IPS DF 19.7 (cell line): ENCODE measurements around the gene SERPINB6.
"Not testable (repeated sequence)": the region's sequence is repeated elsewhere in the genome, so short reads cannot be mapped to it uniquely, and the experiment has no call there.

ENCODE experiments used
- DNase-seq: peaks from one replicate; pipeline ENCODE4 v3.0.0-alpha.2; 2013; ENCODE audit warnings: low read depth, low spot score

The SERPINB6 gene

DNA sequence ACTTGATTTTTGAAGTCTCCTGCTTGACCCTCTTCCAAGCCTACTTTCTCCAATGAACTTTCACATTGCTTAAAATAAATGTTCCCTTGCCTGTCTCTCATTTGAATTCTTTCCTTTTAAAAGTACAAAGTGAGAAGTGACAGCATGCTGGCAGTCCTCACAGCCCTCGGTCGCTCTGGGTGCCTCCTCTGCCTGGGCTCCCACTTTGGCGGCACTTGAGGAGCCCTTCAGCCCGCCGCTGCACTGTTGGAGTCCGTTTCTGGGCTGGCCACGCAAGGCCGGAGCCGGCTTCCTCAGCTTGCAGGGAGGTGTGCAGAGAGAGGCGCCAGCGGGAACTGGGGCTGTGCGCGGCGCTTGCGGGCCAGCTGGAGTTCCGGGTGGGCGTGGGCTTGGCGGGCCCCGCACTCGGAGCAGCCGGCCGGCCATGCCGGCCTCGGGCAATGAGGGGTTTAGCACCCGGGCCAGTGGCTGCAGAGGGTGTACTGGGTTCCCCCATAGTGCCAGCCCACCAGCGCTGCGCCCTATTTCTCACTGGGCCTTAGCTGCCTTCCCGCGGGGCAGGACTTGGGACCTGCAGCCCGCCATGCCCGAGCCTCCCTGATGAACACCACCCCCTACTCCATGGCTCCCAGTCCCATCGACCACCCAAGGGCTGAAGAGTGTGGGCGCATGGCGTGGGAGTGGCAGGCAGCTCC, 31.9 kb downstream of the SERPINB6 start:
- DNase-seq: no peak

DNA sequence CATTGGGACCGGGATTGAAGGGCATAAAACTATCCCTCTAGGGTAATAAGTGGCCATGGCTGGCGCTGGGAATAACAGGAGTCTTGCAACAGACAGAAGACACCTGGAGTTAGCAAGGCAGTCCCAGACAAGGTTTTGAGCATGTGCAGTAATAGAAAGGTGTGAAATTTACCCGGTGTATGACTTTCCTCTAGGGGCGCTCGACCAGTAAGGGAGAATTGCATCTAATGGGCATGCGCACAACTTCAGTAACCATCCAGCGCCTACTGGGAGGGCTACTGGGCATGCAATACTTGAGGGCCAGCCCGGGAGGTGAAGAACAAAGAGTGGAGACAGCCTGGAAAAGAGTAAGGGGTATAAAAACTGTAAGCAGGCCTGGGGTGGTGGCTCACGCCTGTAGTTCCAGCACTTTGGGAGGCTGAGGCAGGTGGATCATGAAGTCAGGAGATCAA, 32.7 kb downstream of the SERPINB6 start:
- no peak for DNase-seq

DNA sequence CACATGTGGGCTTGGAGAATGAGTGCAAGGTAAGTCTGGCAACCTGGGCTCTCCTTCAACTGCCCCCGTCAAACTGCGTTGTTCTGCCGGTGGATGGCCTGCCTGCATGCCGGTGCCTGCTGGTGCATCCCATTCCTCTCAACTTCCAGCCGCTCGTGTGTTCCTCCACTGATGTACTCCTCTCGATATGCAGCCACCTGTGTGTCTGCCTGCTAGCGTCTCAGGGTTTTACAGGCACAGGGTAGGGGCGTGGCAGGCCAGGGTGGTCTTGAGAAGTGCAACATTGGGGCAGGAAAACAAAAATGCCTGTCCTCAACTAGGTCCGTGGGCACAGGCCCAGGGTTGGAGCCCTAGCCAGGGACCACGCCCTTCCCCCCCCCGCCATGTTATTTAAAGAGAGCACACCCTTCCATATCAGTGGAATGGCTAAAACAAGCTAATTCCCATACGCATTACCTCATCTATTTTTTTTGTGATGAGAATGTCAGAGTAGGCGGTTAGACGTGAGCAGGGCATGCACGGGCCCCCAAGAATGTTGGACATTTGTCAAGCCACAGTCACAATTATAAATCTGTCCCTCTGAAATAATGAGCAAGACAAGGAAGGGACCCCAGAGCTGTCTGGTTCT, 33.2 kb downstream of the SERPINB6 start:
- DNase-seq: no peak

DNA sequence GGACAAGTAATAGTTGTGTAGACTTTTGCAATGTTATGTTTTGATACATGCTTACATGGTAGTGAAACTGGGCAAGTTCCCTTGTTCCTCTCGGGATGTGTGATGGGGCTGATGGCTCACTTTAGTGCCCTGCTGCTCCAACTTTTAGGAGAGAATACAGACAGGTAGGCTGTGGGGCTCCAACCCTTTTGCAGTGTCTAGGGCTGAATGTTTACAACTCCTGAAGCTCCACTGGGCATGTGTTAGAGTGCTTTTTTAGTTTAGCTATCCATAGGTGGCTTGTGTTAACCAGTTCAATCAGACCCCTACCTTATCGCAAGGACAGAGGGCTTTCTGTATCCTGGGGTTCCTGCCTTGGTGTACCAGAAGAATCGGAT, 33.8 kb downstream of the SERPINB6 start:
- no peak for DNase-seq

DNA sequence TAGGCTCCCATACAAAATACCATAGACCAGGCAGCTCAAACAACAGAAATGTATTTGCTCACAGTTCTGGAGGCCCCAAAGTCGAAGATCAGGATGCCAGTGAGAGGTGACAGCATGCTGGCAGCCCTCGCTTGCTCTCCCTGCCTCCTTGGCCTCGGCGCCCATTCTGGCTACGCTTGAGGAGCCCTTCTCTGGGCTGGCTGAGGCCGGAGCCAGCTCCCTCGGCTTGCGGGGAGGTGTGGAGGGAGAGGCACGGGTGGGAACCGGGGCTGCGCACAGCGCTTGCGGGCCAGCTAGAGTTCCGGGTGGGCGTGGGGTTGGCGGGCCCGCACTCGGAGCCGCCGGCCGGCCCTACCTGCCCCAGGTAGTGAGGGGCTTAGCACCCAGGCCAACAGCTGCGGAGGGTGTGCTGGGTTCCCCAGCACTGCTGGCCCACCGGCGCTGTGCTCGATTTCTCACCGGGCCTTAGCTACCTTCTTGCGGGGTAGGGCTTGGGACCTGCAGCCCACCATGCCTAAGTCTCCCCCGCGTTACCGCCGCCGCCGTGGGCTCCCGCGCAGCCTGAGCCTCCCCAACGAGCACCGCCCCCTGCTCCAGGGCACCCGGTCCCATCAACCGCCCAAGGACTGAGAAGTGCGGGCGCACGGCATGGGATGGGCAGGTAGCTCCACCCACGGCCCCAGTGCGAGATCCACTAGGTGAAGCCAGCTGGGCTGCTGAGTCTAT, 35.6 kb downstream of the SERPINB6 start:
- DNase-seq: no peak

DNA sequence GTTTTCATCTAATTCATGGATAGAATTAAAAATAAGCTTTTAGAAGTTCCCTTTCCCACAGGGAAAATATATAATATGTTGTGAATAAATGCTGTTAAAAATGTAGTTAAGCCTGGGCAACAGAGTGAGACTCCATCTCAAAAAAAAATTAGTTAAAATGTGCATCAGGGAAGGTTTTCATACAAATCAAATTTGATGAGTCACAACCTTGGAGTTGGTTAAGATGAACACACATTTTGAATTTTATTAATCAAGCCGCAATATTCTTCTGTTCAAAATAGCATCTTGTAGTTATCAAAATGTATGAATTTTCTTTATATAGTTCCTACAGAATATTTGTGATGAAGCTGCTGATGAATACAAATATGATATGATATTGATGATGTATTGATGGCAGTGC, 37.3 kb downstream of the SERPINB6 start:
- no peak for DNase-seq

DNA sequence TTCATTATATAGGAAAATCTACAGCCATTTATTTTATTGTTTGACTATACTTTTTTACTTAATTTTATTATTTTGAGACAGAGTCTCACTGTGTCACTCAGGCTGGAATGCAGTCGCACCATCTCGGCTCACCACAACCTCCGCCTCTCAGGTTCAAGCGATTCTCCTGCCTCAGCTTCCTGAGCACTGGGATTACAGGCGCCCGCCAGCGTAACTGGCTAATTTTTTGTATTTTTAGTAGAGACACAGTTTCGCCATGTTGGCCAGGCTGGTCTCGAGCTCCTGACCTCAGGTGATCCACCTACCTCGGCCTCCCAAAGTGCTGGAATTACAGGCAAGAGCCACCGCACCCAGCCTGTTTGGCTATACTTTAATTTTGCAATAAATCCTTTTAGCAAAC, 38.5 kb downstream of the SERPINB6 start:
- DNase-seq: not testable (repeated sequence)

DNA sequence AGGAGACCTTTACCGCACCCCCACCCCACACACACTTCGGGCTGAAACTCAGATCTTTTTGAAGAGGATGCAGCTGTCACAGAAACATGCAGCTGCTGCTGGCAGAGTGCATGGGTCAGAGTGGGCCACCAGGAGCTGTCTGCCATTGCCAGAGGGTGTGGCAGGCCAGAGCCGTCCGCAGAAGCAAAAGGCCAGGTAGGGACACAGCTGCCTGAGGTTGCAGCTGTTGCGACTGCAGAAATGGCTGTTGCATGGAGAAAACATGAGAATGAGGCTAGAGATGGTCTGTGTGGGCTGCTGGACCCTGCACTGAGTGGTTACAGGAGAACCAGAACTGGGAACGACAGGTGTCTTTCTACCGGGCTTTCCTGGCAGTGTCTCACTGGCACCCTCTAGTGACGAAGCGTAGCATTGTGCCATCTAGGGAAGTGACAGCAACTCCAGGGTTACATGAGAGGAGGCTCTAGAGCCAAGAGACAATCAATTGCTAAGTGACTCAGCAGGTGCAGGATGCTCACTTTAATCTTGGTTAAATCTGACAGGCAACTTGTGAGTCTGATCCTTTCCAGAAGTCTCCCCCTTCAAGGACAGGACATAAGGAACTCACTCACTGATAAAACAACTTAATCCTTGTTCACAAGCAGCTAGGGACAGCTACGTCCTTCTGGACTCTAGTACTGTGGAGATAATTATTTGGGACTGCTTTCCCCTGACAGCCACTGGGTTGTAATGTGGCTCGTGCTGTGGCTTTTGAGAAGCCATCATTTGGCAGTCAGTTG, 39.2 kb downstream of the SERPINB6 start:
- DNase-seq: peak; percentile 87

DNA sequence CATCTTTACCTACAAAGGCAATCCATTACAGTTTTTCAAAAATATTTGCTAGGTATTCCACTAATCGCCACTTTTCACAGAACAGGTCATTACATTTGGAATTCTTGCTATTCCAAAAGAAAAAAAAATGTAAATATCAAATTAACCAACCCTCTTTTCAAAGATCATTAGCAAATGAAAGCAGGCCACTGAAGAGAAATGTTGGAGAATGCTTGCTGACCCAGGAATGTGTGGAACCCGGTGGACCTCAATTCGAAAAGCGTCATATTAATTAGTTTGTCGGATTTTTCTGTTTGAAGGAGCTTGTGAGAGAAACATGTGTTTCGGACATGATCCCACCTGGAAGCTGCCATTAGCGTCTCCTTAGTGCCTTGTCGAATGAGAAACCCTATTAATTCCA, 40.3 kb downstream of the SERPINB6 start:
- no peak for DNase-seq

DNA sequence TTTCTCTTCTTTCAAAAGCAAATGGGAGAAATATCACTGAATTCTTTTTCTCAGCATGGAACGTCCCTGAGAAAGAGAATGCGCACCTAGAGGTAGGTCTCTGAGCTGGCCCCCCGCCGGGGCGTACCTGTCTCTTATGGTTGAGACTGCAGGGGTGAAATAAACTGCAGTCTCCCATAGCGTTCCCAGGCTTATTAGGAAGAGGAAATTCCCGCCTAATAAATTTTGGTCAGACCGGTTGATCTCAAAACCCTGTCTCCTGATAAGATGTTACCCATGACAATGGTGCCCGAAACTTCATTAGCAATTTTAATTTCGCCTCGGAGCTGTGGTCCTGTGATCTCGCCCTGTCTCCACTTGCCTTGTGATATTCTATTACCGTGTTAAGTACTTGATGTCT, 43.4 kb downstream of the SERPINB6 start:
- not testable (repeated sequence) for DNase-seq

DNA sequence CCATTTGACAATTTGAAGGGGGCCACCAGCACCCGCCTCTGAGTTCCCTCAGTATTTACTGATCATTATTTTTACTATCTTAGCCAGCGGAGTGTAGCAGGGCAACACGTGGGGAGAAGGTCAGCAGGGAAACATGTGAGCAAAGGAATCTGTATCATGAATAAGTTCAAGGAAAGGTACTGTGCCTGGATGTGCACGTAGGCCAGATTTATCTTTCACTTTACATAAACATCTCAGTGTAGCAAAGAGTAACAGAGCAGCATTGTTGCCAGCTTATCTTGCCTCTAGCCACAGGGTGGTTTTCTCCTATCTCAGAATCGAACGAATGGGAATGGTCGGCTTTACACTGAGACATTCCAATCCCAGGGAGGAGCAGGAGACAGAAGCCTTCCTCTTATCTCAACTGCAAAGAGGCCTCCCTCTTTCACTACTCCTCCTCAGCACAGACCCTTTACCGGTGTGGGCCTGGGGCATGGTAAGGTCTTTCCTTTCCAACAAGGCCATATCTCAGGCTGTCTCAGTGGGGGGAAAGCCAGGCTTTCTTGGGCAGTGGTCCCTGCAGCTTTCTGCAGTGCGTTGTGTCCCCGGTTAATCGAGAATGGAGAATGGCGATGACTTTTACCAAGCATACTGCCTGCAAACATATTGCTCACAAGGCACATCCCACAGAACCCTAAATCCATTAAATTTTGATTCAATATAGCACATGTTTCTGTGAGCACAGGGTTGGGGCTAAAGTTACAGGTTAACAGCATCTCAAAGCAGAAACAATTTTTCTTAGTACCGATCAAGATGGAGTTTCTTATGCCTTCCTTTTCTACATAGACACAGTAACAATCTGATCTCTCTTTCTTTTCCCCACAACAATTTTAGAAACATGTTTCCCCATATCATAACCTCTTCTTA, 45.3 kb downstream of the SERPINB6 start:
- not testable (repeated sequence) for DNase-seq

DNA sequence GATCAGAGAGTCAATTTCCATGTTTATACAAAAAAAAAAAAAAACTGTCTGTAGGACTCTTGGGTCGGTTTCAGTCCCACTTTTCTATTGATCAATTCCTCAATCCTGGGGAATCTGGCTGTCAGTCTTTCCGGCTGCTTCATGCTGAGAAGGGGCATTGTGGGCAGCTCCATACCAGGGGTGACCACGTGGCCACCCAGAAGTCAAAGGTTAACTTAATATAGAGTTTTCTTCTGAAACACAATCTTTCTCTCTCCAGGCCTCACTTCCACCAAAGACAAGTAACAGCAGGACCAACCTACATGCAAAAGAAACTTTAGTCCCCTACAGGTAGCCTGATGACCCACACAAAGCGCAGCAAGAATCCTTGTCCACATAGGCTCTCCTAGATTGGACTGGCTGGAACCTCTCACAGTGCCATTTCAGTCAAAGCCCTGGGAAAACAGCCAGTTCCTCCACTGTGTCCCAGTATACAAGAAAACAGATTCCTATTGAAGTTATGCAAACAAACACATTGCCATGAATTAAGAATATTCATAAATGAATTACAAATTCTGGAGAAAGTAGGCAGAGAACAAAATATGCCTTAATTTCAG, 49.7 kb downstream of the SERPINB6 start:
- no peak for DNase-seq

DNA sequence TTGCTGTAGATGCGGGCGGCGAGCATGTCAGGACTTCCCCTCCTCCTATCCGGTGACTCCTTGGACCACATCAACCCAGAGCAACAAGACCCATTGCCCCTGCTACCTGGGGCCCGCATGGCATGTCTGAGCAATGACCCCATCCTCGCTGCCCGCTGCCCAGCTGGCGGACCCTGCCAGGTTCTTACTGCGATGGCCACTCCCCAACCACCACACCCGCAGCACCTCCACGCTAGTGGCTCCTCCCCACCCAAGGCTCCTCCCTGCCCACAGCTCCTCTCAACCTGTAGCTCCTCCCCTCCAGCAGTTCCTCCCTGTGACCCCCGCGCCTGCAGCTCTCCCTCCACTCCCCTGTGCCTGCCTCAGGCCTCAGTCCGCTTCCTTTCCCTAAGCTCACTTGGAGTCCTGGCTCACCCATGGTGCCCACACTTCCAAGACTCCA, 50.7 kb downstream of the SERPINB6 start:
- DNase-seq: no peak

DNA sequence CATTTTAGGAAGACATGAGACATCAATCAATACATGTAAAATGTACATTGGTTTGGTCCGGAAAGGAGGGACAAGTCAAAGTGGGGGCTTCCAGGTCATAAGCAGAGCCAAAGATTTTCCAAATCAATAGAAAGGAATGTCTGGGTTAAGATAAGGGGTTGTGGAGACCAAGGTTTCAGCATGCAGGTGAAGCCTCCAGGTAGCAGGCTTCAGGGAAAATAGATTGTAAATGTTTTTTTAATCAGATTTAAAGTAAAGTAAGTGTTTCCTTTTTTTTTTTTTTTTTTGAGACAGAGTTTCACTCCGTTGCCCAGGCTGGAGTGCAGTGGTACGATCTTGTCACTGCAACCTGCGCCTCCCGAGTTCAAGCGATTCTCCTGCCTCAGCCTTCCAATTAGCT, 51.5 kb downstream of the SERPINB6 start:
- DNase-seq: no peak

DNA sequence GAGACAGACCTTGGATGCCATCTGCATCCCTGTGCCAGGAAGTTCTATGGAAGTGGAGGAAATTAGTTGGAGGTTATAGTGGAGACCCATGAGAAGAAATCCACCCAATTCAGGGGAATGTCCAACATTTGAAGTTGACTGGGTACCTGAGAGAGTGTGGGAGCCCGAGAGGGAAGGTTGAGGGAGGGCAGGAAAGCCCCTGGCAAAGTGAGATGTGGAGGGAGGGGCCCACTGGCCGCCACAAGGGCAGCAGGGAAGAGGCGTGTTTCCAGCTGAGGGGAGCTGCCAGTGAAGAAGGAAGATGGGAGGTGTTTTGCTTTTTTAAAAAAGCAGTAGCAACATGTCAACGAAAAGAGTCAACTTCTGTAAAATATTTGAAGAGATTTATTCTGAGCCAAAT, 52.0 kb downstream of the SERPINB6 start:
- DNase-seq: no peak

DNA sequence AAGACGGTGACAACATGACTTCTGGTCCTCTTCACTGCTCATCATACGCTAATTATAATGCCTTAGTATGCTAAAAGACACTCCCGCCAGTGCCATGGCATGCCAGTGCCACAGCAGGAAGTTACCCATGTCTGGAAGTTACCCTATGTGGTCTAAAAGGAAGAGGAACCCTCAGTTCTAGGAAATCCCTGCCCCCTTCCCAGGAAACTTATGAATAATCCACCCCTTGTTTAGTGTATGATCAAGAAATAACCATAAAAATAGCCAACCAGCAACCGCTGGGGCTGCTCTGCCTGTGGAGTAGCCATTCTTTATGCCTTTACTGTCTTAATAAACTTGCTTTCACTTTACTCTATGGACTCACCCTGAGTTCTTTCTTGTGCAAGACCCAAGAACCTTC, 52.4 kb downstream of the SERPINB6 start:
- no peak for DNase-seq

DNA sequence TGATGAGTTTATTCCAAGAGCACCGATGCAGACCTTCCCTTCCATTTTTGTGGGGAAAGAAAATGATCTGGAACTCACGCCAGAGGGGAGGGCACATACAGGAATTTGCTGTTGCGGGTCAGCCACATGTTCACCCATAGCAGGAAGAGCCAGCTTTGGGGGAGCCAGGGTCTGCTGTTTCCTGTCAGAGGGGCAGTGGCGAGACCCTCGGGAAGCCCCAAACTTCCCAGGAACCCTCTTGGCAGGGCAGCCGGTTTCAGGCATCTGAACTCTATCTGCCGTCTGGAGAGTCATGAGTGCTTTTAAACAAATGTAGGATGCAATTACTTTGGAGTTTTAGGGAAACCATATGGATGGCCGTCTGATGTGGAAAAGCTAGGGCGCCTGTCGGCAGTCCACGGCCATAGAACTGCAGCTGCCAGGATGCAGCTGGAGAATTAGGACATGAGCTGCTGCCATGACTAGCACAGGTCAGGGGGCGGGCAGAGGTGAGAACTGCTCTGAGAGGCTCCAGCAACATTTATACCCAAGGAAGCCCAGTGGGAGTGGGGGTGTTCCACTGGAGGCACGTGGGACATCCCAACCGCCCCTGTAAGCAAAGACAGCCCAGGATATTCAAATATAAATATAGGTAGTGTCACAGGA, 53.4 kb downstream of the SERPINB6 start:
- no peak for DNase-seq

DNA sequence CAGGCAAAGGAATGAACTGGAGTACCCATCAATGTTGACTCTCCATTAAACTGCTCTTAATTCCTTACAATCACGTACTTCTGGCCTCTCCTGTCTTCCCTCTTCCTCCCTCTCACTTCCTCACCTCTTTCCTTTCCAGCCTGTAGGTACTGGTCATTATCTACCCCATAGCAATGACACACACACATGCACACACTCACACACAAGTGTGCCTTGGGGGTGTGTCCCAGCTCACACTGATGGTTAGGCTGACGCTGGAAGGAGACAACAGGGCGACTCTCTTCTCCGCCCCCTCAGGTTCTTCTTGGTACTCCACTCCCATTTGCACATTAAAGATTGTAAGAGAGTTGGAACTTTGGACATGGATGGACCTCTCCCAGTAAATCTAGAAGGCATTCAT, 54.3 kb downstream of the SERPINB6 start:
- no peak for DNase-seq

DNA sequence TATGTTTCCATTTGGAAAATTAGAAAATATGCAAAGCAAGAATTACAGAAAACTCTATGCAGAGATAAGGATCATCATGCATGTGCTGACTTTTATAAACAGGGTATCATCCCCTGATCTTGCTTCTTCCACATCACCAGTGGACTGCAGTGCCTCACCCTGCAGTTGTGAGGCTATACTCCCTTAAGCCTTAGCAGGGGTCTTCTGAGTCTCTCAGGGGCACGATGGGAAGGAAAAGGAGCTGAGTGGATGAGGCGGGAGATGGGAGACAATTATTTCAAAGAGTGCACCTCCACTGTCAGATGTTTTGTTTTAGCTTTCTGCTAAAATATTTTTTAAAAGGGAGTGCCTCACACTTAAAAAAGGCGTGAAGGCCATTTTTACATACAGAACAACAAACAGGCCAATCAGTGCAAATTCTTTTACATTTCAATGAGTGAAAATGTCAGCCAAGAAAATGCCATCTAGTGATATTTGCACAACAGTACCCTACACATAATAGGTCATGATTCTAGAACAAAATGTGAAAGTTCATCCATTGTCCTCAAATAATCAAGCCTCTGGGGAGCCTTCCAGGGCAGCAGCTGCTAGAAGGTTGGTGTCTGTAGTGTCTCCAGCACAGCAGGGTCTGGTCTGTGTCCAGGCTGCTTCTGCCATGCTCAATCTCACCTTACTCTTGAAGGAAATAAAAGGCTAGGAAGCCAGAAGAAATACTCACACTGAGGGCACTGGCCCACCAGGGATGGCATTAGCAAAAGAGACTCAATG, 55.0 kb downstream of the SERPINB6 start:
- DNase-seq: no peak
